ENCODE measurements around the gene RABL3. TPM values are rescaled to one million over a fixed set of nuclear protein-coding genes. Genes with fewer than 3 reads are reported as not detected.

RABL3 gene
- total RNA-seq, 4 donors from 2014 or later = 8.2 to 23.7 (median 19.9) TPM

DNA sequence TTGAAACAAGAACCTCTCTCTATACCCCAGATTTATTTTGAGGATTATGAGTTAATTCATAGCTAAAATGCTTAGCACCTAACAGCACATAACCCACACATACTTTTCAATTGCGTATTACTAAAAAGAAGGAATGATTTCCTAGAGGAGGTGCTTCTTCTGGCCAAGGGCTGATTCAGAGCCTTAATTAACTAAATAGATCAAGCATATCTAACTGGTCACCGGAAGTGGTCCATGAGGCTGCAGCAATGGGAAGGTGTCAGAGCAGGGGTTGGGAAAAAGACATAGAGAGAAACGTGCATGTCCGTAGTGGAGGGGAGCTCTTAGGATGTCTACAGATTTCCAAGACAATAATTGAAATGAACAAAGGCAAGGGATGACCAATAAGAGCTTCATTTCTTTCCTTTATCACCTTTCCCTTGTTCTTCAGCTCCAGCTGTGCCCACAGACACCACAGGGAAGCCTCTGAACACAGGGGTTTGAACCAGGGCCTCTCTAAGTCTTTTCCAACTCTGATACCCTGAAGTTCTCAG lies 60.7 kb downstream of the RABL3 start:
- Histone ChIP-seq H3K36me3 (no peaks in the 10 kb centered on the region), H3K4me1 (peaks cover 0 to 31% (median 26%) of the 10 kb centered on the region in 4 donors), H3K27me3 (no peaks in the 10 kb centered on the region), H3K4me3 (peak overlapping the region in 3 of 4 donors; percentile 18 to 25 (median 22)), H3K9me3 (no peaks in the 10 kb centered on the region), H3K27ac (peak overlapping the region; percentile 73 to 88 (median 84))
- intact Hi-C loops (cut with DNase I; ENCODE audit: low total_unique reads) = no loop called here
- 90 to 100% methylated on average over 3 to 4 of the region's 4 CpGs for WGBS, 2 donors (ENCODE audit: low coverage in 1 of 2)
- in situ Hi-C loops (cut with MboI; ENCODE audit: low pct_ligation_motif_present in 1 of 4, low pct_unique_long_range_greater_than_20kb in 1 of 4, low sequenced_read_pairs in 3 of 4) = no loop called here
- TF ChIP-seq POLR2A (IDR thresholded peaks at IDR 0.05) (no peak), EP300 (IDR thresholded peaks at IDR 0.05; ENCODE audit: low read depth) (no peak), POLR2AphosphoS5 (IDR thresholded peaks at IDR 0.05) (no peak)
- TF ChIP-seq, protein P1, sequence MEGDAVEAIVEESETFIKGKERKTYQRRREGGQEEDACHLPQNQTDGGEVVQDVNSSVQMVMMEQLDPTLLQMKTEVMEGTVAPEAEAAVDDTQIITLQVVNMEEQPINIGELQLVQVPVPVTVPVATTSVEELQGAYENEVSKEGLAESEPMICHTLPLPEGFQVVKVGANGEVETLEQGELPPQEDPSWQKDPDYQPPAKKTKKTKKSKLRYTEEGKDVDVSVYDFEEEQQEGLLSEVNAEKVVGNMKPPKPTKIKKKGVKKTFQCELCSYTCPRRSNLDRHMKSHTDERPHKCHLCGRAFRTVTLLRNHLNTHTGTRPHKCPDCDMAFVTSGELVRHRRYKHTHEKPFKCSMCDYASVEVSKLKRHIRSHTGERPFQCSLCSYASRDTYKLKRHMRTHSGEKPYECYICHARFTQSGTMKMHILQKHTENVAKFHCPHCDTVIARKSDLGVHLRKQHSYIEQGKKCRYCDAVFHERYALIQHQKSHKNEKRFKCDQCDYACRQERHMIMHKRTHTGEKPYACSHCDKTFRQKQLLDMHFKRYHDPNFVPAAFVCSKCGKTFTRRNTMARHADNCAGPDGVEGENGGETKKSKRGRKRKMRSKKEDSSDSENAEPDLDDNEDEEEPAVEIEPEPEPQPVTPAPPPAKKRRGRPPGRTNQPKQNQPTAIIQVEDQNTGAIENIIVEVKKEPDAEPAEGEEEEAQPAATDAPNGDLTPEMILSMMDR (IDR thresholded peaks at IDR 0.05) = no peak
- DNase-seq = no peak

DNA sequence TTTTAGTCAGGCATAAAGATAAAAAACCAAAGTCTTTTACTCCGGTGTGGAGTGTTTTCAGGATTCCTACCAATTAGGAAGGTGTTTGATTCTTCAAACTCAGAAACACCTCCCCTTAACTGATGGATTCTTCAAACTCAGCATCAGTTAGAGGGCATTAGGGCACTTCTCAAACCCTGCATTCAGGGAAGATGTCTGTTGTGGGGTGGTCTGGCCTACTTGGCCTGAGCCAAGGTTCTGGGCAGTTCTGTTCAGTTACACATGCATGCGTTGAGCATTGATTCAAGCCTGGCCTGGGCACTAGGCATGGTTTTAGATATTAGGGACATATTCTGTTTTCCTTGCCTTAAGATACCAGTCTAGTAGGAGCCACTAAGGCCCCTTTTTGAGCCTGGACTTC lies 61.3 kb downstream of the RABL3 start:
- no peaks in the 10 kb centered on the region for H3K9me3 ChIP-seq
- peak overlapping the region in 3 of 4 donors; percentile 18 to 25 (median 22) for H3K4me3 ChIP-seq
- peaks cover 0 to 31% (median 26%) of the 10 kb centered on the region in 4 donors for H3K4me1 ChIP-seq
- H3K27ac ChIP-seq = peak overlapping the region in 3 of 4 donors; percentile 81 to 88 (median 87)
- intact Hi-C loops (cut with DNase I; ENCODE audit: low total_unique reads) (no loop called here), in situ Hi-C loops (cut with MboI; ENCODE audit: low pct_ligation_motif_present in 1 of 4, low pct_unique_long_range_greater_than_20kb in 1 of 4, low sequenced_read_pairs in 3 of 4) (no loop called here)
- no peaks in the 10 kb centered on the region for H3K36me3 ChIP-seq
- WGBS, 2 donors (ENCODE audit: low coverage in 1 of 2) = 92 to 96% methylated on average over 2 of the region's 2 CpGs
- no peaks in the 10 kb centered on the region for H3K27me3 ChIP-seq
- TF ChIP-seq, protein P1 (IDR thresholded peaks at IDR 0.05) = no peak
- TF ChIP-seq EP300 (IDR thresholded peaks at IDR 0.05; ENCODE audit: low read depth) (no peak), POLR2A (IDR thresholded peaks at IDR 0.05) (no peak), POLR2AphosphoS5 (IDR thresholded peaks at IDR 0.05) (no peak)
- DNase-seq = no peak

DNA sequence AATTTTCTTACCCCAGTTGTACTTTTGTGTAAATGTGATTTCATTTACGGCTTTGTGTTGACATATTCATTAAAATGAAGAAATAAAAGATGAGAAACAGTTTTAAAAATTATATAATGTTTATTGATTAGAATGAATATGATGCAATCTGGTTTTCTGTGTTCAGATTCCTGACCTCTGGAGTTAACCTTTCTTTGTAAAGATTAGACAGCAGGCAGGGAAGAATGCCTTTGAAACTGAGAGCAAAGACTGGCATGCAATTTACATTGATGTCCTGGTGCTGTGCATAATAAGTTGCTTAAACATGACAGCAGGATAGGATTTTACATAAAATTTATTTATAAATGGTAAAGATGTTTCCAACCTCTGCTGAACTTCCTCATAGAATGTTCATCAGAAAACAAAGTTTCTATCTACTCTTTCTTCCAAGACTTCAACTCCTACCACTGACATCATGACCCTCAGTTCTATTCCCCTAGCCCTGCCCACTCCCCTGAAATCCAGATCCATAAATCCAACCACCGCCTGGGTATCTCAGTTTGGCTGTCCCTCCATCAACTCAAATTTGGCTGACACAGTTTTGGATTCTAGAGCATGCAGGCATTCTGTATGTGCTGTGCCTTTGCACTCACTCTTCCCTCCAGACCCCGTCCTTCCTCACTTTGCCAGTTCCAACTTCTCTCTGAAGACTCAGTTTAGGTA lies 62.0 kb downstream of the RABL3 start:
- Histone ChIP-seq H3K4me1 (peaks cover 0 to 31% (median 26%) of the 10 kb centered on the region in 4 donors), H3K4me3 (peak overlapping the region in 1 of 4 donors; percentile 25), H3K27ac (peak overlapping the region in 3 of 4 donors; percentile 77 to 88 (median 80)), H3K36me3 (no peaks in the 10 kb centered on the region), H3K27me3 (no peaks in the 10 kb centered on the region), H3K9me3 (no peaks in the 10 kb centered on the region)
- in situ Hi-C loops (cut with MboI; ENCODE audit: low pct_ligation_motif_present in 1 of 4, low pct_unique_long_range_greater_than_20kb in 1 of 4, low sequenced_read_pairs in 3 of 4) = no loop called here
- intact Hi-C loops (cut with DNase I; ENCODE audit: low total_unique reads) = no loop called here
- no peak for DNase-seq
- WGBS, 2 donors (ENCODE audit: low coverage in 1 of 2) = 93 to 97% methylated on average over 3 of the region's 3 CpGs
- no peak for TF ChIP-seq POLR2AphosphoS5 (IDR thresholded peaks at IDR 0.05)
- no peak for TF ChIP-seq EP300 (IDR thresholded peaks at IDR 0.05; ENCODE audit: low read depth)
- TF ChIP-seq, protein P1 (IDR thresholded peaks at IDR 0.05) = no peak
- no peak for TF ChIP-seq POLR2A (IDR thresholded peaks at IDR 0.05)

DNA sequence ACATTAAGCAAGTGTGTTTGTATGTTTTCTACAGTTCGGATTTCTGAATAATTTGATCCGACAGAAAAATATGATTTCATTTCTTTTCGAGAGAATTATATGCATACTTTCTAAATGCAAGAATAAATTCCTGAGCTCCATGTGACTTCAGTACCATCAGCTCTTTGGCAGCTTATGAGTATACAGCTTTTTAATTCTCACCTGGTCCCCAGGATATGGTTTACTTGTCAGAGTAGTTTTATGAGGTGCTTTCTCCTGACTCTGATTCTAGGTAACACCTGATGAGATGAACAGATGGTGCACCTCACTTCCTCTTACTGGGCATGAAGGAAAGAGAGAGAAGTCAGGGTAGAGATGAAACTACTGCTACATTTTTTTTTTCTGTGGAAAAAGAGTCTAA lies 63.3 kb downstream of the RABL3 start:
- TF ChIP-seq EP300 (IDR thresholded peaks at IDR 0.05; ENCODE audit: low read depth) (no peak), POLR2A (IDR thresholded peaks at IDR 0.05) (no peak)
- TF ChIP-seq, protein P1 (IDR thresholded peaks at IDR 0.05) = no peak
- Histone ChIP-seq H3K4me3 (peak overlapping the region in 1 of 4 donors; percentile 3), H3K9me3 (no peaks in the 10 kb centered on the region), H3K27ac (peak overlapping the region; percentile 73 to 80 (median 77)), H3K4me1 (peaks cover 0 to 31% (median 25%) of the 10 kb centered on the region in 4 donors), H3K27me3 (no peaks in the 10 kb centered on the region), H3K36me3 (no peaks in the 10 kb centered on the region)
- in situ Hi-C loops (cut with MboI; ENCODE audit: low pct_ligation_motif_present in 1 of 4, low pct_unique_long_range_greater_than_20kb in 1 of 4, low sequenced_read_pairs in 3 of 4) = no loop called here
- 33 to 36% methylated on average over 3 of the region's 3 CpGs for whole genome bisulfite sequencing, 2 donors (ENCODE audit: low coverage in 1 of 2)
- DNase-seq = no peak
- intact Hi-C loops (cut with DNase I; ENCODE audit: low total_unique reads) = no loop called here
